CD4-positive, alpha-beta T cell treated with Interferon gamma for 1 hour (primary cell): Measurements from ENCODE around the gene EMX2.

Source experiments
- DNase-seq: peaks from one replicate; pipeline ENCODE4 v3.0.0-alpha.2; 2020

Gene EMX2

DNA sequence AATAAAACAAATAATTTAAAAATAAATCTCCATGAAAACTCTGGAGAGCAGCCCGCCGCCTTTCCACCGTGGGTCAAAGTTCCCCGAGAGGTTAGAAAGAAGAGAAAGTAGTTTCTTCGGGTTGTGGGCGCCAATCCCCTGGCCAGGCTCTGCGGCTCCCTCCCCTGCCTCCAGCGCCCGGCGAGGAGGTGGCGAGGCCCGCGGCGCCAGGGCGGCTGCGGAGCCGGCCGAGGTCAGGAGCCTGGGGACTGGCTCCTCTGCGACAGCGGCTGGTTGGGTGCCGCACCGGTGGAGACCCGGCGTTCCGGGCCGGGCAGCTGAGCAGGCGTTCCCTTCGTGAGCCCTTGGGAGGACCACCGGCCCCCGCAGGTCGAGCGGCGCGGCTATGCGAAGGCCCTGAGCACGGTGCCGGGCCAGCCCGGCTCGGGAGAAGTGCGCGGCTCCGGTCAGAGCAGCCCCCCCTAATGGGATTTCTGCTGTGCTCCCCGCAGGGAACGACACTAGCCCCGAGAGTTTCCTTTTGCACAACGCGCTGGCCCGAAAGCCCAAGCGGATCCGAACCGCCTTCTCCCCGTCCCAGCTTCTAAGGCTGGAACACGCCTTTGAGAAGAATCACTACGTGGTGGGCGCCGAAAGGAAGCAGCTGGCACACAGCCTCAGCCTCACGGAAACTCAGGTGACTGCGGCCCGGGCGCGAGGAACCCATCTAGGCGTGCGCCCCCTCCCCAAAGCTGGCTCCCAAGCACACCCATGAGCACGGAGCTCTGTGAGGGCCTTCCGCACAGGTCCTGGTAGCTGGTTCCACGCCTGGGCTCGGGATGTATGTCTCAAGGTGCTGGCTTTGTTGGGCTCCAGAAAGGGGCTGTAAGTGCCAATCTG is 2.8 kb downstream of the EMX2 start:
- no peak for DNase-seq

DNA sequence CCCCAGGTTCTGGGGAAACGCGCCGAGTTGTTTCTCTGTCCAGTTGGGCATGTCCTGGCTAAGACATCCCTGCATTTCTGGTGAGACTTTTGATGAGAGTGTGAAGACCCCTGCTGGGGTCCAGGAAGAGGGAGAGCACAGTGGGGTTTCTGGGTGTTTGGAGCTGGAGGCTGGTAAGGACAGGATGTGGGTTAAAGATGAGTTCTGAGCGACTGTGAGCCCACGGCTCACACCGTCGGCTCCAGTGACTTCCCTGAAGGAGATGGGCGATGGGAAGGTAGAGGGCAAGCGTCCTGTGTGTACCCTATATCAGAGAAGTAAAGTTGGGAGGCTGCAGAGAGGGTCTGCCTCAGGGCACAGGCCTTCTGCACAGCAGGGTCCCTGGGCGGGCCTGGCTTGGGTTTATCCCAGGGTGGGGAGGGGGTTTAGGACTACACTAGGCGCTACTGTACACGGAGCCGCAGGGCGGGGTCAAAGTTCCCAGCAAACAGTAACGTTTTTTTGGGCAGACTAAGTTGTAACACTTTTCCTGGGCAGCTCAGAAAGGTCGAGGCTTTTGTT is 3.6 kb downstream of the EMX2 start:
- DNase-seq: no peak

DNA sequence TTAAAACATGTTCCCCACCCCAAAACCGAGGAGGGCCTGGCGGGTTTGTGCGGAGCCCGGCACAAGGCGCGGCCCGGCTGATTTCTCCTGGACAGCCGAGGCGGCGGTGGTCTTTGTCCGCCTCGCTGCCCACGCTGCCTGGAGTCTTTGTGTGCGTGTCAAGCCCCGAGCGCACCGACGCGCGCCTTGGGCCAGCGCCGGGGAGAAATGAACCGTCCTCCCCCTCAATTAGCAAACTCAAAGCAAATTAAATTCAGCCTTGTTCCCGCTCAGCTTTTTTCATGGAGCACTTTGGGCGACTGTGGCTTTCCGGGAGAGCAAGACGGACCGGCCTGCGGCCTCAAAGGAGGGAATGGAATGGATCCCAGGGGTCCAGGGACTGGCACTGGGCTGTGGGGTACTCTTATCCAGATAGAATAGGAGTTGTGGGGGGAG is 4.1 kb downstream of the EMX2 start:
- DNase-seq: no peak

DNA sequence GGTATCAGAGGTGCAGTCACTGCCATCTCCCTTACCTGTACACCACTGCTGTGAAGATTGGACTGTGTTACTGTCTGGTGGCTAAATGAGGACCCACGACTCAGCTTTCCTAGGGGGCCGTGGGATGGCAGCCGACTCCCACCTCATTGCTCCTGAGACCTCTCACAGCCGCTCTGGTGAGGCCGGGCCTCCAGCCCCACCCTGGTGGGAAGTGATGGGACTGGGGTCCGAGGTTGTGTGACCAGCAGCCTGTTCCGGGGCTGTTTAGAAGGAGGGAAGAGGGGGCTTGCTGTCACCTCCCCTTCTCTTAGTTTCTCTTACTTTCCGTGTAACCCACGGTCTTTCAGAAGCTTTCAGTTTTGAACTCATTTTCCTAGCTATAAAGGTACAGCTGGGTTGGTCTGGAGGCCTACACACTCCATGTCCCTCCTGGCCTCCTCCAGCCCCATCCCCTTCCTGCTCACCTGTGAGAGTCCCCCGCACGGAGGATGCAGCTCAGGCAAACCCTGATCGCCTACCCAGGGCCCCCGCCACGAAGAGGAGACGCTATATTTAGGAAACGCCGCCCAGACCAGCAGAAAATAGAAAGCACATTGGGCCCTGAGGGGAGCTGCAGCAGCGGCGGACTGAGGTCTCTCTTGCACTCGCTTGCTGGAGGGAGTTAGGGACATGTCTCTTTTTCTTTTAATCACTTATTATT is 4.6 kb downstream of the EMX2 start:
- no peak for DNase-seq

GRCh38 chr10:117547716-117548668 is 5.4 kb downstream of the EMX2 start:
- no peak for DNase-seq

GRCh38 chr10:117549100-117549585 is 6.6 kb downstream of the EMX2 start:
- no peak for DNase-seq

DNA sequence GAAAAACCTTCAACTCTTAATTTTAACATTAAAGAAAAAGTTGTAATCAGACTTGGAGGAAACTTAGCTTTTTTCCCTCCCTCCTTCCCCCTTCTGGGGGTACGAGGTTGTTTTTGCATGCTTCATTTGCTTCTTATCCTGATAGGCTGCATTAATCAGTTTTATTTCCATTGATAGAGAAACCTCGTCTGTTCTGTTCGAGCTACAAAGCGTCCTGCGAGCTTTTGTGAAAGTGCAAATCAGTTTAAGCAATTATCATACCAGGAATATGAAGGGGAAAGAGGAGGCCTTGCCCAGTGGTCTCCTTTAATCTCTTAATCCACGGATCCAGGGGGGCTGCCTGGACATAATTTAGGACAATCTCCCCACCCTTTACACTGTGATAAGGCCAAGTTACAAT is 7.5 kb downstream of the EMX2 start:
- DNase-seq: no peak

GRCh38 chr10:117550599-117551329 is 8.2 kb downstream of the EMX2 start:
- DNase-seq: no peak

GRCh38 chr10:117551330-117552155 is 9.0 kb downstream of the EMX2 start:
- no peak for DNase-seq

DNA sequence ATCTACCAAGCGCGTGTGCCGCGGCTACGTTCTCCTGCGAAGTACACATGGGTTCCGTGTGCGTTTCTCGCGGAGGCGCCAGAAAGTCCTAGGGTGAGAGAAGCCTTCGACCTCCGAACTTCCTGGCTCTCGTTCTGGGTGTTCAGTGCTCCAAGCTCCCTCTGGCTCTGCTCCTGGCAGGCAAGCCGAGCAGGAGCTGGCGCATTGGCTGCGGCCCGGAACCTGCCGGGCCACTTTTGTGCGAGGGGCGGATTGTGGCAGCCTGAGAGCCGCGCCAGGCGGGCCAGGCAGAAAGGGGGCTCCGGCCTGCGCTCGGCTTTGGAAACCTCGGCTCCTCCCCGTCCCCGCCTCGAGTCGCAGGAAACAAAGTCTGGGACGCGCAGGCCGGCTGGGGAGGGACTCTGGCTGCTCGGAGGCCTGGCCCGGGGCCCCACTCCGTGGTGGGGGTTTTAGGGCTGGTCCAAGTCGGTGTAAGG is 9.6 kb downstream of the EMX2 start:
- DNase-seq: no peak

- no peak for DNase-seq
Observed at GRCh38 chr10:117552701-117553141, 10.2 kb downstream of the EMX2 start.

- DNase-seq: no peak
Observed at GRCh38 chr10:117553142-117553814, 10.7 kb downstream of the EMX2 start.

DNA sequence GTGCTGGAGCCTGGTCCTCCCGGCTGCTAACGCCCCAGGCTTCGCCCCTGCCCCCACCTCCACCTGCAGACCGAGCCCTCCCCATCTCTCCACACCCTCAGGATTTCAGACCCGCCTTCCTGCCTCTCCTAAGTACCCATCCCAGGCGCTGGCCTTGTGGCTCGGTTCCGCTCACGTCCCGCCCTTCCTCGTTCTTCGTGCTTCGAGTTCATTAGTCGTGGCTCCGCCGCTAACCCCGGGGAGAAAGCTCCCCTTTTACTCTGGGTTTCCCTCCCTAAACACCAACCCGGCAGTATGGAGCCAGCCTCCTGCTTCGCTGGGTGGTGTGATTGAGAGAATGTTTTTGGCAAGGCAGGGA is 11.2 kb downstream of the EMX2 start:
- DNase-seq: no peak

DNA sequence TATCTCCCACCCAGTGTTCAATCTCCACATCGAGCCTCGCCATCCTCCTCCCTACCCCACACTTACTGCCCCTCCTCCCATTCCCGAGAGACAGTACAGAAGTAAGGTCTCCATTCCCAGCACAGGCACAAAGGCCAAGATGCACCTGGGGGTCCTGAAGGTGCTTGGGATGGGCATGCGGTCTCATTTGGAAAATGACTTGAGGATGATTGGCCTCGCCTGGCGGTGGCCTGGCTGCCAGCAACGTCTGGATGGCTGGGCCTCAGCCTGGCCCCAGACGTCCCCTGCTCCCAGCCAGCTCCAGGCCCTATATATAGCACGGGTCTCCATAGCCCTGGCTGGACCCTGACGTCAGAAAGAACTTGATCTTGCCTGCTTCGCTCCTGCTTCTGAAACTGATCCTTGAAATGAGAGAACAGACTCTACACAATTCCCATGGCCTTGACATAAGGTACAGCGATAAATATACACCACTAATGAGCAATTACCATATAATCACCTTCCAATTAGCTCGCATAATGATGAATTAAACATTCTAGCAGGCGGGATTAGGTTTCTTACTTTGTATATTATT is 11.8 kb downstream of the EMX2 start:
- DNase-seq: no peak

- DNase-seq: no peak
Observed at GRCh38 chr10:117555017-117555416, 12.5 kb downstream of the EMX2 start.

DNA sequence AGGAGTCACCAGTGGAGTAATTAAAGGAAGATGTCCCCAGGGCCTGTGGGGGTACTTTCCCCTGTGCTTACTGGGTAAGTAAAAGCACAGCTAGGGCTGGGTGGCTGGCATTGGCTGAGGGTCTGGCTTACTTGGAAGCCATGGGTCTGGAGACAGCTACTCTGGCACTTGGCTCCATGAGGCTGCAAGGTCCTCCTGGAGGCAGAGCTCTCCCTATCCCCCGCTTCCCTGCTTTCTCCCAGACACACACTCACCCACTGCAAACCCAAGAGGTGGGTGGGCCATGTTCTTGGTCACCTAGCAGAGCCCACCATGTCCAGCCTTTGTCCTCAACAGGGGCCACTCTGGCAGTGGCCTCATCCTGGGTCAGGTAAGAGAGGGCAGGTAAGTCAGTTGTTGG is 13.3 kb downstream of the EMX2 start:
- no peak for DNase-seq

DNA sequence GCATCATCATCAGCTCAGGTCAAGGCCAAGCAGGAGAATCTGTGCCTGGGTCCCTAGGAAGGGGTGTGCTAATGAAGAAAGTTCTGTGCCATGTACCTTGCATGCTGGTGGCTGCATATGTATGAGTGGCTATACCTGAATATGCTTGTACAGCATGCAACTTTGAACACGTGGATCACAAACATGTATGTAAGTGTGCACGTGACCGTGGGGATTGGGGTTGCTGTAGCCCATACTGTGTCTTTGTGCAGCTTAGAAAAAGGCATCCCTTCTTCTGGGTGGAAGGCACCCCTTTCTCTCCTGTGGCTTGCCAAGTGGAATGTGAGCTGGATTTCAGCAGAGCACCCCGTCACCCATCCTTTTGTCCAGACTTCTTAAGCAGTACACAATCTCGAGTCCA is 13.8 kb downstream of the EMX2 start:
- DNase-seq: no peak

GRCh38 chr10:117559712-117560111 is 17.2 kb downstream of the EMX2 start:
- no peak for DNase-seq

DNA sequence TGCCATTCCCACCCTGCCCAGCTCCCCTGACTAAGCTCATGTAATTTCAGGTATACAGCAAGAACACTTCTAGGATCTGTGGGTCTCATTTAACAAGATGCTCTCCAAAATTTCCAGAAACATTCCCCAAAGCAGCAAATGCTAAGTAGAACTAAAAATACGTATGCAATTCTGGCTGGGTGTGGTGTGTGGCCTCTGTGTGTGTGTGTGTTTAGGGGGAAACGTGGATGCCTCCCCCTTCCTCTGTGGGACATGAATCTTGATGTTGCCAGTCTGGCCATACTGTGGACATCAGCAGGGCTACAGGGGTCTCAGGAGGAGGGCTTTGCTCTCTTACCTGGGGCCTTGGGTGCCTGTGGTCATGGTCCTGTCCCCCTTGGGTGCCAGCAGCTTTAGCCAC is 18.4 kb downstream of the EMX2 start:
- no peak for DNase-seq

DNA sequence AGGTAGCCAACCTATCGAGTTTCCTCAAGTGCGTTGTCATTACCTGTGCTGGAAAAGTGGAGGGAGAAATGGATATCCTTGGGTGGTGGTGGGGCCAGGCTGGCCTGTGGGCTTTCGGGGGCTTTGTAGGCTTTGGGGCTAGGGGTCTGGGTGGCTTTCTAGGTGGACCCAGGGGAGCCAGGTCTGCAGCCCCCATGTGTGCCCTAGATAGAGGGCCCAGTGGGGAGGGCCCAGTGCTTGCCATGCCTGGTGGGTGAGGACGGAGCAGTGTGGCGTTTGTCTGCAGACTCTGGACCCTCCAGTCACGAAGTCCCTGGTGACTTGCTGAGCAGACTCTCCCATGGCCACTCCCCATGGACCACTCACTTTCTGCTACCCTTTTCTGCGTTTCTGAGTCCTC is 19.7 kb downstream of the EMX2 start:
- no peak for DNase-seq
